AML-193 (cell line): ENCODE results near the gene ADAMTS2.

ENCODE experiments used
- DNase-seq, 2 experiments: peaks; one replicate each; lab custom pipeline; 2025; lab: John Stamatoyannopoulos, UW

Gene ADAMTS2

GRCh38 chr5:179345433-179346321, at the start of gene ADAMTS2:
ADAMTS2 (minus strand) TSS chr5:179345461; CDS start chr5:179345328, 133 bp downstream.
- DNase-seq: no peak

- DNase-seq: no peak
Measured at GRCh38 chr5:179393078-179393477, 47.8 kb upstream of the ADAMTS2 start.

- no peak for DNase-seq
Measured at GRCh38 chr5:179387151-179388110, 42.2 kb upstream of the ADAMTS2 start.

DNA sequence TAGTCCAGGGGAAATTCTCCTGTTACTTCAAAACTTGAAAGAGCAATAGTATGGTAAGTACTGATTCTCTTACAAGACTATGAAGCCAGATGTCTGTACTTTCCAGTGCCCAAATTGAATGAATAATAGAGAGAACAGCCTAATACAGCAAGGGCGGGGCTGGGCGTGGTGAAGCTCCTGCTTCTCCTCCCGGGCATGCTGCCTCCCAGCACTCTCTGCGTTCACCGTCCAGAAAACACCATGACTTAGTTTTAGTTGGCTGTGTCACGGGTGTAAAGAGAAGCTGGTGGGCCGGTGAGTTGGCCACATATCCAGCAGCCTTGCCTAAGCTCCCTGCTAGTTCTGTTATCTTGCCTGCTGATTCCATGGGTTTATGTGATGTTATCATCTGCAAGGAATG, 40.7 kb upstream of the ADAMTS2 start:
- DNase-seq: no peak

GRCh38 chr5:179382486-179382885, 37.2 kb upstream of the ADAMTS2 start:
- no peak for DNase-seq

DNA sequence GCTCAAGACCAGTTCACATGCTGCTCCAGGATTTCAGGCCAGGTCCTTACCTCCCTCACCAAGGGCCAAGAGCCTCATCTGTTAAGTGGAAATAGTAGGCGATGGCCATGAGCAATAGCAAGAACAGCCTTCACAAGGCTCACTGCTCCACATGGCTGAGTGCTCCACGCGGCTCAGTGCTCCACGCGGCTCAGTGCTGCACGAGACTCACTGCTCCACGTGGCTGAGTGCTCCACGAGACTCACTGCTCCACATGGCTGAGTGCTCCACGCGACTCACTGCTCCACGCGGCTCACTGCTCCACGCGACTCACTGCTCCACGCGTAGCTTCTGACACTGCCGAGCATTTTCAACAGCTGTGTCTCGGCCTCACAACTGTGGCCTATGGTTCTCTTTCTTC, 36.4 kb upstream of the ADAMTS2 start:
- no peak for DNase-seq

- no peak for DNase-seq
Measured at GRCh38 chr5:179380211-179381035, 35.2 kb upstream of the ADAMTS2 start.

- DNase-seq: no peak
Measured at GRCh38 chr5:179379321-179379890, 34.1 kb upstream of the ADAMTS2 start.

DNA sequence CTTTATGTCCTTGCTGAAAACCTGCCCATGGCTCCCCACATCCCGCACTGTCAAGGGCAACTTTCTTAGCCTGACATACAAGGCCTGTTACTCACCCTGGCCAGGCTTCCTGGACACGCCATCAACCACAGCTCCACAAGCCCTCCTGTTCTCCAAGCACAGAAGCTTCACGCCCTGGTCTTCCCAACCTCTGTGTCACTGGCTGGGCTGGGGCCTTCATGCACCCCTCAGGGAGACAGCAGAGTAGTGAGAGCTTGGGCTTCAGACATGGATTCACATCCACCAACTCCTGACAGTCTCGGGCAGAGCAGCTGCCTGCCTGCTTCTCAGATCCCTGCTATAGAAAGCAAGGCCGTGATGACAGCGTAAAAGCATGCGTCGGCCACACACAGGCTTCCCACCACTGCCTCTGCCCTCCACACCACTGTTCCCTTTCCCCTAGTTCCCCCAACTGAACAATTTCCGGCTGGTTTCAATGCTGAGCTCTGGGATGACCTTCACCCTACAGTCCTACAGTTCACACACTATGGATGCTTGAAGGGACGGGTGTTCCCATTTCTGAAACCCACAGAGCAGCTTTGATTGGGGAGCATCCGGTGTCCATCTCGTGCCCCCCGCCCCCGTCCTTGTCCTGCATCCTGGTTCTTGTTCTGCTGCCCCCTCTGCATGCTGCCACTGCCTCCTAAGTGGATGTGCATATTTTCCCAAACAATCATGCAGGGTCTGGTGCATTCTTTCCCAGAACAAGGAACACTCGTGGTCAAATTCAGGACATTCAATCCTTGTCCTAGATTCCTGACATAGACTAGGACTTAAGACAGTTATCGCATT, 33.4 kb upstream of the ADAMTS2 start:
- no peak for DNase-seq

DNA sequence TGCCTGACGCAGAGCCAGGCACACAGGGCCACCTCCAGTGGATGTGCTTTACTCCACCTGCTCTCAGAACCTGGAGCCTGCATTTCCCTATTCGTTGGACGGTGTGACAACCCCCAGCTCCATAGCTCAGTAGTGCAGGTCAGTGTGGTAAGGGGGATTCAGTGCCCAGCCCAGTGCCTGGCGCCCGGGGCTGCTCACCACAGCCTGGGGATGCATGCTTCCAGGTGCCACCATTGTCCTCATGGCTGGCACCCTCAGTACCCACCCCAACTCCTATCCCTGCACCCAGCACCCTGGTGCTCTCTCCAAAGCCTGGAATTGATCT, 32.8 kb upstream of the ADAMTS2 start:
- DNase-seq: no peak

- DNase-seq: no peak
Measured at GRCh38 chr5:179377421-179378115, 32.3 kb upstream of the ADAMTS2 start.

DNA sequence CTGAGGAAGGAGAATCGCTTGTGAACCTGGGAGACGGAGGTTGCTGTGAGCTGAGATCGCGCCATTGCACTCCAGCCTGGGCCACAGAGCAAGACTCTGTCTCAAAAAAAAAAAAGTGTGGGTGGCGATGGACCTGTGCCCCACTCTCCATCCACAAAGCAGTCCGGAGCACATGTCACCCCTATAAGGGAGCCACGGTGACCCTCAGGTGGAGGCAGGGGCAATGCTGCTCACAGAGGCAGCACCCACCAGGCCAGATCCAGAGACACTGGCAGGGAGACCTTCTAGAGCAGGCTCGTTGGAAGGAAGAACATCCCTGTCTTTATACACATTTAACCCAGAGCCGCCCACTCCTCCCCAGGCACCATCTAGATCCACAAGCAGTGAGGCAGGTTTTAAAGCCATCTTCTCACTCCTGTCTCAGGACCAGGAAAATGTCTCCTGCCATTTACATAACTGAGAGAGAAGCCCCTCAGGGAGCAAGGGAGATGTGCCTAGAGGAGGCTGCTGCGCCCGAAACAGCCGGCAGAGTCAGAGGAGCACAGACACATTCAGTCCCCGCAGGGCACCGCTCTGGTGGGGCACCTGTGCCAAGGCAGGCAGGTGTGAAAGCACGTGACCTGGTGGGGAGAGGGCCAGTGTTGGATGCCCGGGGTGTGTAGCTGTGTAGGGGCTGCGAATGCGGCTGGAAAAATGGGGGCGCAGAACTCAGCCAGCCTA, 31.6 kb upstream of the ADAMTS2 start:
- no peak for DNase-seq

GRCh38 chr5:179375831-179376365, 30.6 kb upstream of the ADAMTS2 start:
- DNase-seq: no peak

- DNase-seq: no peak
Measured at GRCh38 chr5:179375236-179375685, 30.0 kb upstream of the ADAMTS2 start.

DNA sequence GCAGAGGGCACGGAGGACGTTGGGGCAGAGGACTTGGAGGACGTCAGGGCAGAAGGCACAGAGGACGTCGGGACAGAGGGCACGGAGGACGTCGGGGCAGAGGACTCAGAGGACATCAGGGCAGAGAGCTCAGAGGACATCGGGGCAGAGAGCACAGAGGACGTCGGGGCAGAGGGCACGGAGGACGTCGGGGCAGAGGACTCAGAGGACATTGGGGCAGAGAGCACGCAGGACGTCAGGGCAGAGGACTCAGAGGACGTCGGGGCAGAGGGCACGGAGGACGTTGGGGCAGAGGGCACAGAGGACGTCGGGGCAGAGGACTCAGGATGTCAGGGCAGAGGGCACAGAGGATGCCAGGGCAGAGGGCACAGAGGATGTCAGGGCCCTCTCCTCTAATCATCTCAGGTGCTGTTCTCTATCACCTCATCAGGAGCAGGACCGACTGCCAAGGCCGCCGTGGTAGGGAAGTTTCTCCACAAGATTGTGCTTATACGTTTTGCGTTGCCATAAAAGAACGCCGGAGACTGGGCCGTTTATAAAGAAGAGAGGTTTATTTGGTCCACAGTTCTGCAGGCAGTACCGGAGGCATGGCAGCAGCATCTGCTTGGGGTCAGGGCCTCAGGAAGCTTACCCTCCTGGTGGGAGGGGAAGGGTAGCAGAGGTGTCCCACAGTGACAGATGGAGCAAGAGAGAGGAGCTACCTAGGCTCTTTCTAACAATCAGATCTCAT, 29.4 kb upstream of the ADAMTS2 start:
- DNase-seq: no peak

GRCh38 chr5:179373961-179374505, 28.8 kb upstream of the ADAMTS2 start:
- no peak for DNase-seq

GRCh38 chr5:179373101-179373934, 28.1 kb upstream of the ADAMTS2 start:
- no peak for DNase-seq
